Endothelial cell of umbilical vein (primary cell): Measurements from ENCODE around the gene ASF1A. TPM values are rescaled to one million over a fixed set of nuclear protein-coding genes. Genes with fewer than 3 reads are reported as not detected.

Experiments
- BruUV-seq: library from RNA; stranded (reverse); fragments of 400-500 nt; replicated peaks from 2 replicates; lab custom pipeline; 2021; lab: Mats Ljungman, UMichigan
- CTCF ChIA-PET: fragments of 300-600, 350-600 bp; sonication (Branson Sonifier 250); formaldehyde crosslinking; loops from one replicate; lab custom pipeline; 2021; ENCODE audit warnings: antibody characterized with exemption, inconsistent platforms; lab: Charles Lee
- POLR2A ChIA-PET: fragments of 300-600, 350-600 bp; sonication (Branson Sonifier 250); formaldehyde crosslinking; loops from one replicate; lab custom pipeline; 2021; ENCODE audit warnings: antibody characterized with exemption, inconsistent platforms; lab: Charles Lee
- DNase-seq: peaks from one replicate; pipeline ENCODE4 v3.0.0-alpha.2; 2011; ENCODE audit warnings: low read depth, low spot score
- FAIRE-seq: peaks from 2 replicates; lab custom pipeline; 2011; peaks lifted over from hg19 to GRCh38; lab: Jason Lieb, UNC
- H2AFZ ChIP-seq: 2 replicates; pipeline ENCODE4 v1.6.0; 2012; ENCODE audit warnings: low read depth, low read length, control low read depth, inconsistent platforms
- H3K27ac ChIP-seq: 2 replicates; pipeline ENCODE4 v1.5.1; 2011; ENCODE audit warnings: low read depth, mild to moderate bottlenecking, control low read depth, low read length, moderate library complexity; ENCODE audit not compliant: insufficient read depth
- H3K27me3 ChIP-seq, 2 experiments: 2 replicates each; pipeline versions ENCODE4 v1.6.0 to v1.6.1; 2011; ENCODE audit warnings: low read length in 2 of 2, mixed read lengths in 1 of 2; ENCODE audit not compliant: control insufficient read depth in 2 of 2, insufficient read depth in 2 of 2
- H3K36me3 ChIP-seq, 2 experiments: 2 replicates in 1 of 2; 3 replicates in 1 of 2; pipeline ENCODE4 v1.5.1; 2011; ENCODE audit warnings: low read length in 2 of 2, mild to moderate bottlenecking in 1 of 2, moderate library complexity in 1 of 2; ENCODE audit not compliant: control insufficient read depth in 2 of 2, insufficient read depth in 2 of 2; ENCODE audit errors: extremely low read depth in 1 of 2
- H3K4me1 ChIP-seq: 3 replicates; pipeline ENCODE4 v1.5.1; 2011; ENCODE audit warnings: mild to moderate bottlenecking, low read length; ENCODE audit not compliant: control insufficient read depth, insufficient read depth; ENCODE audit errors: extremely low read depth
- H3K4me2 ChIP-seq: 2 replicates; pipeline ENCODE4 v1.6.1; 2011; ENCODE audit warnings: low read length, control low read depth, mixed read lengths; ENCODE audit not compliant: insufficient read depth
- H3K4me3 ChIP-seq, 3 experiments: fragments of 200-600 bp in 1 of 3; sonication (generic), shearing (Covaris generic) in 1 of 3; replicated peaks in 1 of 3; 2 replicates each; pipeline ENCODE4 v1.5.1; 2011 to 2016; ENCODE audit warnings: control low read depth in 3 of 3, low read length in 3 of 3, mild to moderate bottlenecking in 2 of 3, inconsistent platforms in 1 of 3, low read depth in 1 of 3, moderate library complexity in 1 of 3; ENCODE audit not compliant: insufficient read depth in 1 of 3
- H3K79me2 ChIP-seq: 2 replicates; pipeline ENCODE4 v1.6.0; 2012; ENCODE audit warnings: low read length, inconsistent platforms; ENCODE audit not compliant: control insufficient read depth, insufficient read depth
- H3K9ac ChIP-seq: replicated peaks from 2 replicates; pipeline ENCODE3; 2011; ENCODE audit warnings: low read length, control low read depth; ENCODE audit not compliant: insufficient read depth; ENCODE audit errors: extremely low read depth
- H3K9me1 ChIP-seq: replicated peaks from 3 replicates; pipeline ENCODE4 v1.6.0; 2011; ENCODE audit warnings: mild to moderate bottlenecking, low read length; ENCODE audit not compliant: control insufficient read depth, insufficient read depth; ENCODE audit errors: extremely low read depth
- H3K9me3 ChIP-seq: replicated peaks from 2 replicates; pipeline ENCODE4 v1.5.1; 2012; ENCODE audit warnings: low read length, inconsistent platforms; ENCODE audit not compliant: control insufficient read depth, insufficient read depth
- H4K20me1 ChIP-seq: replicated peaks from 2 replicates; pipeline ENCODE3; 2011; ENCODE audit warnings: mild to moderate bottlenecking, low read length; ENCODE audit not compliant: control insufficient read depth, insufficient read depth; ENCODE audit errors: extremely low read depth
- EZH2 ChIP-seq: IDR thresholded peaks from 2 replicates; pipeline ENCODE4 v1.6.1; 2012; ENCODE audit warnings: borderline replicate concordance, low read depth, mild to moderate bottlenecking, moderate library complexity, low read length, inconsistent platforms; ENCODE audit not compliant: severe bottlenecking
- FOS ChIP-seq: IDR thresholded peaks from 2 replicates; pipeline ENCODE4 v1.6.1; 2011; ENCODE audit warnings: mild to moderate bottlenecking, low read length, moderate library complexity, borderline replicate concordance; ENCODE audit not compliant: insufficient read depth
- GATA2 ChIP-seq: IDR thresholded peaks from 2 replicates; pipeline ENCODE4 v1.7.0; 2011; ENCODE audit warnings: low read depth, mild to moderate bottlenecking, moderate library complexity, mixed read lengths, low read length; ENCODE audit not compliant: insufficient read length, insufficient read depth
- JUN ChIP-seq: IDR thresholded peaks from 2 replicates; pipeline ENCODE4 v1.6.1; 2011; ENCODE audit warnings: borderline replicate concordance, low read depth; ENCODE audit not compliant: insufficient read length, insufficient read depth
- MYC ChIP-seq: IDR thresholded peaks from one replicate; pipeline ENCODE4 v1.6.1; 2011; ENCODE audit warnings: mild to moderate bottlenecking, low read depth, low read length
- POLR2A ChIP-seq: IDR thresholded peaks from 2 replicates; pipeline ENCODE4 v1.6.1; 2012; ENCODE audit warnings: low read depth, mild to moderate bottlenecking, control low read depth, low read length
- POLR2AphosphoS5 ChIP-seq: IDR thresholded peaks from 2 replicates; pipeline ENCODE4 v1.6.1; 2012; ENCODE audit warnings: low read depth, mild to moderate bottlenecking, control low read depth, low read length, moderate library complexity; ENCODE audit not compliant: insufficient read depth
- dilution Hi-C: fragments of 300-500 bp; cut with MboI; formaldehyde crosslinking; loops from one replicate; pipeline ENCODE4 v1.15.0; 2019; ENCODE audit warnings: low sequenced_read_pairs; ENCODE audit not compliant: extremely low pct_ligation_motif_present
- intact Hi-C: fragments of 100-400 bp; cut with micrococcal nuclease; formaldehyde crosslinking; loops from one replicate; pipeline ENCODE4 v1.10.0; 2022
- polyA plus RNA-seq, 4 experiments: library from polyadenylated mRNA; depleted of rRNA in 3 of 4; stranded (reverse) in 3 of 4; unstranded in 1 of 4; fragments of >200 nt; gene quantifications; 2 replicates each; pipeline versions ENCODE4 v1.2.1 to v1.2.3, GENCODE V29; 2011 to 2012; ENCODE audit warnings: missing spikeins in 1 of 4
- total RNA-seq: library from RNA; stranded (reverse); gene quantifications from 2 replicates; pipeline ENCODE4 v1.2.3, GENCODE V29; 2021
- TF ChIP-seq, protein P1 (sequence below), 2 donors: IDR thresholded peaks; 1 replicate in 1 of 2; 2 replicates in 1 of 2; pipeline ENCODE4 v1.5.1; 2011; ENCODE audit warnings: low read length in 2 of 2, mild to moderate bottlenecking in 2 of 2, moderate library complexity in 2 of 2, control low read depth in 1 of 2, inconsistent platforms in 1 of 2, low read depth in 1 of 2; ENCODE audit not compliant: insufficient read depth in 1 of 2; ENCODE audit errors: extremely low read depth in 1 of 2
- TF ChIP-seq, protein P2 (sequence below): IDR thresholded peaks from 2 replicates; pipeline ENCODE4 v1.6.1; 2011; ENCODE audit not compliant: insufficient read depth, insufficient read length

The ASF1A gene
- total and polyA plus RNA-seq, 2 donors (not counting 3 experiments of a cell fraction or from before 2014, with no cell fraction given) = 17.6 to 38.4 TPM

DNA sequence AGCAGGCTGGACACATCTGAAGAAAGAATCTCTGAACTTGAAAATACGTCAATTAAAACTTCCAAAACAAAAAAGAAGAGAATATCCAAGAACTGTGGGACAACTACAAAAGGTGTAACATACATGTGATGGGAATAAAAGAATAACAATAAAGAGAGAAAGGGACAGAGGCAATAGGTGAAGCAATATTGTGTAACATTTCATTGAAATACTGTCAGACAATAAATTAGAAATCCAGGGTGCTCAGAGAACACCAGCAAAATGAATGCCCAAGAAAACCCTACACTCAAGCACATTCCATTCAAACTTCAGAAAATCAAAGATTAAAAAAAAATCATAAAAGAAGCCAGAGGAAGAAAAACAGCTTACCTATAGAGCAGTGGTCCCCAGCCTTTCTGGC lies 33.6 kb upstream of the ASF1A start:
- DNase-seq (no peak), FAIRE-seq (no peak)
- BruUV-seq = no TSS peak
- TF ChIP-seq, protein P1, sequence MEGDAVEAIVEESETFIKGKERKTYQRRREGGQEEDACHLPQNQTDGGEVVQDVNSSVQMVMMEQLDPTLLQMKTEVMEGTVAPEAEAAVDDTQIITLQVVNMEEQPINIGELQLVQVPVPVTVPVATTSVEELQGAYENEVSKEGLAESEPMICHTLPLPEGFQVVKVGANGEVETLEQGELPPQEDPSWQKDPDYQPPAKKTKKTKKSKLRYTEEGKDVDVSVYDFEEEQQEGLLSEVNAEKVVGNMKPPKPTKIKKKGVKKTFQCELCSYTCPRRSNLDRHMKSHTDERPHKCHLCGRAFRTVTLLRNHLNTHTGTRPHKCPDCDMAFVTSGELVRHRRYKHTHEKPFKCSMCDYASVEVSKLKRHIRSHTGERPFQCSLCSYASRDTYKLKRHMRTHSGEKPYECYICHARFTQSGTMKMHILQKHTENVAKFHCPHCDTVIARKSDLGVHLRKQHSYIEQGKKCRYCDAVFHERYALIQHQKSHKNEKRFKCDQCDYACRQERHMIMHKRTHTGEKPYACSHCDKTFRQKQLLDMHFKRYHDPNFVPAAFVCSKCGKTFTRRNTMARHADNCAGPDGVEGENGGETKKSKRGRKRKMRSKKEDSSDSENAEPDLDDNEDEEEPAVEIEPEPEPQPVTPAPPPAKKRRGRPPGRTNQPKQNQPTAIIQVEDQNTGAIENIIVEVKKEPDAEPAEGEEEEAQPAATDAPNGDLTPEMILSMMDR (IDR thresholded peaks at IDR 0.05; ENCODE audit: extremely low read depth in 1 of 2, insufficient read depth in 1 of 2, low read depth in 1 of 2, low read length in 2 of 2) = no peak
- TF ChIP-seq FOS (no peak), EZH2 (no peak), POLR2A (no peak), JUN (no peak), POLR2AphosphoS5 (no peak), GATA2 (no peak), MYC (no peak)
- TF ChIP-seq, protein P2, sequence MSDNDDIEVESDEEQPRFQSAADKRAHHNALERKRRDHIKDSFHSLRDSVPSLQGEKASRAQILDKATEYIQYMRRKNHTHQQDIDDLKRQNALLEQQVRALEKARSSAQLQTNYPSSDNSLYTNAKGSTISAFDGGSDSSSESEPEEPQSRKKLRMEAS = no peak
- dilution Hi-C loops (no loop called here), intact Hi-C loops (no loop called here)
- POLR2A ChIA-PET = no interaction called here
- peaks cover 2% of the 10 kb centered on the region for H4K20me1 ChIP-seq
- no peak overlapping the region for H3K9ac ChIP-seq
- no peaks in the 10 kb centered on the region for H3K4me1 ChIP-seq
- peaks cover 2% of the 10 kb centered on the region for H3K79me2 ChIP-seq
- no peak overlapping the region for H3K27ac ChIP-seq
- H3K36me3 ChIP-seq = no peaks in the 10 kb centered on the region
- H3K4me2 ChIP-seq = no peak overlapping the region
- no peaks in the 10 kb centered on the region for H3K27me3 ChIP-seq
- H3K4me3 ChIP-seq = no peak overlapping the region
- CTCF ChIA-PET = interaction anchor here (1.6 kb wide), 1 partner anchor 60 kb away, joined by 3 read pairs; no protein-coding TSS in a partner anchor
- no peaks in the 10 kb centered on the region for H3K9me3 ChIP-seq
- H3K9me1 ChIP-seq = no peaks in the 10 kb centered on the region
- H2AFZ ChIP-seq = no peak overlapping the region
